Activated CD8-positive, alpha-beta memory T cell treated with anti-CD3 and anti-CD28 coated beads for 1 hour (primary cell): ENCODE measurements around the gene MICAL1.
A peak's percentile ranks its signal among the peaks of the same experiment; 100 is the strongest.

Experiments
- DNase-seq, 2 donors: peaks; one replicate each; pipeline ENCODE4 v3.0.0-alpha.2; 2020; ENCODE audit warnings: low read depth in 1 of 2; ENCODE audit errors: extremely low read depth in 1 of 2

The MICAL1 gene

GRCh38 chr6:109456111-109456583, 575 bp upstream of the MICAL1 start:
- no peak for DNase-seq

GRCh38 chr6:109454496-109455436, 806 bp downstream of the MICAL1 start:
- peak; percentile 43 to 71 for DNase-seq

- DNase-seq: no peak
Observed at GRCh38 chr6:109453594-109454495, 1.7 kb downstream of the MICAL1 start.

GRCh38 chr6:109453156-109453555, 2.4 kb downstream of the MICAL1 start:
- DNase-seq: no peak

GRCh38 chr6:109452181-109452580, 3.4 kb downstream of the MICAL1 start:
- no peak for DNase-seq

GRCh38 chr6:109451376-109451775, 4.2 kb downstream of the MICAL1 start:
- DNase-seq: no peak

- DNase-seq: no peak
Observed at GRCh38 chr6:109450801-109451200, 4.8 kb downstream of the MICAL1 start.

- no peak for DNase-seq
Observed at GRCh38 chr6:109449795-109450673, 5.5 kb downstream of the MICAL1 start.

GRCh38 chr6:109449064-109449794, 6.3 kb downstream of the MICAL1 start:
- no peak for DNase-seq

GRCh38 chr6:109448615-109449014, 7.0 kb downstream of the MICAL1 start:
- DNase-seq: no peak

GRCh38 chr6:109447878-109448555, 7.6 kb downstream of the MICAL1 start:
- no peak for DNase-seq

- DNase-seq: no peak
Observed at GRCh38 chr6:109447087-109447486, 8.5 kb downstream of the MICAL1 start.

- DNase-seq: no peak
Observed at GRCh38 chr6:109446541-109446940, 9.0 kb downstream of the MICAL1 start.

- no peak for DNase-seq
Observed at GRCh38 chr6:109446072-109446471, 9.5 kb downstream of the MICAL1 start.

GRCh38 chr6:109445382-109445781, 10.2 kb downstream of the MICAL1 start:
- no peak for DNase-seq

- no peak for DNase-seq
Observed at GRCh38 chr6:109443425-109443950, 12.1 kb downstream of the MICAL1 start.

- no peak for DNase-seq
Observed at GRCh38 chr6:109442393-109442924, 13.1 kb downstream of the MICAL1 start.

GRCh38 chr6:109441069-109441816, 14.3 kb downstream of the MICAL1 start:
- DNase-seq: peak in 1 of 2 donors; percentile 16
